Mesothelial cell of epicardium (in vitro differentiated cells): Measurements from ENCODE around the gene PRKAA1. TPM values are rescaled to one million over a fixed set of nuclear protein-coding genes. Genes with fewer than 3 reads are reported as not detected.

ENCODE experiments used
- DNase-seq, 2 experiments: peaks; one replicate each; pipeline ENCODE4 v3.0.0; 2021; ENCODE audit warnings: low spot score in 2 of 2; ENCODE audit not compliant: unreplicated experiment in 2 of 2
- H3K27ac Mint-ChIP-seq: 2 replicates; pipeline ENCODE4 v1.8.0; 2021; ENCODE audit warnings: mixed read lengths
- H3K27me3 Mint-ChIP-seq: 2 replicates; pipeline ENCODE4 v1.8.0; 2021; ENCODE audit warnings: low read depth, mixed read lengths
- H3K36me3 Mint-ChIP-seq: 2 replicates; pipeline ENCODE4 v1.8.0; 2021; ENCODE audit warnings: mixed read lengths
- H3K4me1 Mint-ChIP-seq: 2 replicates; pipeline ENCODE4 v1.8.0; 2021; ENCODE audit warnings: mixed read lengths
- H3K4me3 Mint-ChIP-seq: 2 replicates; pipeline ENCODE4 v1.8.0; 2021; ENCODE audit warnings: mild to moderate bottlenecking, moderate library complexity, mixed read lengths
- H3K9me3 Mint-ChIP-seq: 2 replicates; pipeline ENCODE4 v1.8.0; 2021; ENCODE audit warnings: mixed read lengths
- total RNA-seq: library from RNA; stranded (reverse); gene quantifications from 3 replicates; pipeline ENCODE4 v1.2.1, GENCODE V29; 2021
- TF ChIP-seq, protein P1 (sequence below): fragments of 200-600 bp; sonication (generic); IDR thresholded peaks from one replicate; pipeline ENCODE4 v1.5.0; 2021; ENCODE audit warnings: antibody characterized with exemption; ENCODE audit not compliant: unreplicated experiment

Gene PRKAA1
- total RNA-seq, 1 donor from 2014 or later: 60.4 TPM

DNA sequence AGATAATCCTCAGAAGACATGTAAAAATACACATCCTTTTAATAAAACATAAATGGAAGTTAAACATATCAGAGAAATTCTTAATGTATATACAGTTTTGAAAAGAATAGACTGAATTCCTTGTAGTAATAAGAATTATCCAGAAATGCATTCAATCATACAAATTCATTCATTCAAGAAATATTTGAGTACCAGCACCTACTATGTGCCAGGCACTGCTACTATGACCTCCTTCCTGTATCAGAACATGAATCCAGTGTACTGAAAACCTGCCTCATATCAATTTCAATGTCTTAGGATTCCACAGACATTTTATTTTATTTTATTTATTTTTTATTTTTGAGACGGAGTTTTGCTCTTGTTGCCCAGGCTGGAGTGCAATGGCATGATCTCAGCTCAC, 13.3 kb downstream of the PRKAA1 start:
- no peak overlapping the region for H3K27ac Mint-ChIP-seq
- no peaks in the 10 kb centered on the region for H3K27me3 Mint-ChIP-seq
- DNase-seq: no peak
- peaks cover 13% of the 10 kb centered on the region for H3K9me3 Mint-ChIP-seq
- TF ChIP-seq, protein P1, sequence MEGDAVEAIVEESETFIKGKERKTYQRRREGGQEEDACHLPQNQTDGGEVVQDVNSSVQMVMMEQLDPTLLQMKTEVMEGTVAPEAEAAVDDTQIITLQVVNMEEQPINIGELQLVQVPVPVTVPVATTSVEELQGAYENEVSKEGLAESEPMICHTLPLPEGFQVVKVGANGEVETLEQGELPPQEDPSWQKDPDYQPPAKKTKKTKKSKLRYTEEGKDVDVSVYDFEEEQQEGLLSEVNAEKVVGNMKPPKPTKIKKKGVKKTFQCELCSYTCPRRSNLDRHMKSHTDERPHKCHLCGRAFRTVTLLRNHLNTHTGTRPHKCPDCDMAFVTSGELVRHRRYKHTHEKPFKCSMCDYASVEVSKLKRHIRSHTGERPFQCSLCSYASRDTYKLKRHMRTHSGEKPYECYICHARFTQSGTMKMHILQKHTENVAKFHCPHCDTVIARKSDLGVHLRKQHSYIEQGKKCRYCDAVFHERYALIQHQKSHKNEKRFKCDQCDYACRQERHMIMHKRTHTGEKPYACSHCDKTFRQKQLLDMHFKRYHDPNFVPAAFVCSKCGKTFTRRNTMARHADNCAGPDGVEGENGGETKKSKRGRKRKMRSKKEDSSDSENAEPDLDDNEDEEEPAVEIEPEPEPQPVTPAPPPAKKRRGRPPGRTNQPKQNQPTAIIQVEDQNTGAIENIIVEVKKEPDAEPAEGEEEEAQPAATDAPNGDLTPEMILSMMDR: no peak
- H3K36me3 Mint-ChIP-seq: peaks cover 19% of the 10 kb centered on the region
- no peak overlapping the region for H3K4me3 Mint-ChIP-seq
- peaks cover 10% of the 10 kb centered on the region for H3K4me1 Mint-ChIP-seq

DNA sequence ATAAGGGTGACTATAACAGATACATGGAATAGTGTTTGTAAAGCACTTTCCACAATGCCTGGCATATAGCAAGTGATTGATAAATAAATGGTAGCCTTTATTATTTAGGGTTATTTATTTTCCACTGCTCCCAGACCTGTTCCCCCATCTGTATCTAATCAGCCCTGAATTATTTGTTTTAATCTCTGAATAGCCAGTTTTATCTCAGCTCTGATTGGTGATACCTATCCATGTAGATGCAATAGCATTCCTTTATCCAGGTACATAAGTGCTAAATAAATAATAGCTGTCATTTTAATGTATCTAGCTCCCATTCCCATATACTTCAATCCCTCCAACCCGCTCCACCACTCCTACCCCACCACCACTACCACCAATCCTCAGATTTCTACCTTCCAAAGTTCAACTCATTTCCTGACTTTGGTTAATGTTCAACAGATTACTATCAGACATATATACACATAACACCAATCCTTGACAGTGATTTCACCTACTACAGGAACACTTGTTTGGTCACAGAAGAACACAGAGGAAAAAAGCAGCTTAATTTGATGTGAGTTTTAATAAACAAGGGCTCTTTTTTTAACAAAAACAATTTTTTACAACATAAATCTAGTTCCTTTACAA, 14.0 kb downstream of the PRKAA1 start:
- TF ChIP-seq, protein P1: no peak
- Mint-ChIP-seq H3K36me3 (peaks cover 19% of the 10 kb centered on the region), H3K9me3 (peaks cover 13% of the 10 kb centered on the region), H3K27me3 (no peaks in the 10 kb centered on the region), H3K4me3 (no peak overlapping the region), H3K4me1 (peaks cover 13% of the 10 kb centered on the region), H3K27ac (no peak overlapping the region)
- DNase-seq: no peak

DNA sequence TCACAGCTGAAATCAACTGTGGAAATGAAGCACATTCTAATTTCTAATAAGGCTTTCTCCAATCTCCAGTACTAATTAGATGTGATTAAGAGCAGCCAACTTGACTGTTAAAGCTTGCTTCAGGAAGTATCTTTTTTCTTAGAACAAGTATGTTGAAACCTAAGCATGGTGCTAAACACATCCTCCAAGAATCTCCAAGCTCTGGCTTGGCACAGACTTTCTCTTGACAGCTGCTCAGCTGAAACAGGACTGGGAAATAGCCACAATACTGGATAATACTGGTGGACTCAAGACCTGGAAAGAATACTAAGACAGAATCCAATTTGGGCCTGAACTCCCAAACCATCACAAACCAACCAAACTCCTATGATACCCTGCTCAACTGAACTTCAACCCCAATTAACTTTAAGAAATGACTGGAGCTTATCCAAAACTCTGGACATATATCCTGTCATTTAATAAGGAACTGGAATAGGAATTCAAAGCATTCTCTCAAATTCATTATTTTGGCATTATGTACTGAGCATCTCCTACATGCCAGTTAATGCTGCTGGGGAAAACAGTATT, 16.2 kb downstream of the PRKAA1 start:
- Mint-ChIP-seq H3K27ac (peak overlapping the region; percentile 34), H3K27me3 (no peaks in the 10 kb centered on the region)
- DNase-seq: no peak

DNA sequence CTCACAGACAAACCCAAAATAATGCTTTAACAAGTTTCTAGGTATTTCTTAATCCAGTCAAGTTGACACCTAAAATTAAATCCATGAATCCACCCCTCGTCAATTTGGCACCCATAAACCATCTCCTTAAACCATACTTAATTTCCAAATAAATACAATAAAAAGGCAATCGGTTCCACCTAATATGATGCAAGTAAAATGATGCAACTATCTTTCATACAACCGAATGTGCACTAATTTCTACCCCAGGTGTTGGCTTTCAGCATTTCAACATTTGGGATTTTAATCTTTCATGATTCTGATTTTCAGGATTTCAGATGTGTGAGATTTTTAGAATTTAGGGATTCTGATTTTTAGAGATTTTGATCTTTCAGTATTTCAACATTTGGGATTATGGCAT, 17.3 kb downstream of the PRKAA1 start:
- H3K27ac Mint-ChIP-seq: no peak overlapping the region
- H3K9me3 Mint-ChIP-seq: no peaks in the 10 kb centered on the region
- no peak for DNase-seq

More for the DNA sequence above, 16.2 kb downstream of the PRKAA1 start:
- TF ChIP-seq, protein P1: no peak
- H3K9me3 Mint-ChIP-seq: no peaks in the 10 kb centered on the region
- H3K36me3 Mint-ChIP-seq: peaks cover 8% of the 10 kb centered on the region
- no peak overlapping the region for H3K4me3 Mint-ChIP-seq
- peaks cover 13% of the 10 kb centered on the region for H3K4me1 Mint-ChIP-seq

DNA sequence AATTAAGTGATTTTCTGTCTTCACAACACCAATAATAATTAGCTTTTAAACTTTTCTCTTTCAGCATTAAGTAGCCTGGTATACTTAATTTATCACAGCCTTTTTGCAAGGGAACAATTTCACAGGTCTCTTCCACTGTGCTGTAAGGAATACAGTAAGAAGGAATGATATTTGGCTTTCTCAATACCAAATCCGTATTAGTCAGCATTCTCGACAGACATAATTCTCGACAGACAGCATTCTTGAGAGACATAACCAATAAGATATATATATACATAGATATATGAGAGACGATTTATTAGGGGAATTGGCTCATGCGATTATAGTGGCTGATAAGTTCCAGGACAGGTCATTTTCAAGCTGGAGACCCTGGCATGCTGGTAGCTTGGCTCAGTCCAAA, 18.0 kb downstream of the PRKAA1 start:
- H3K36me3 Mint-ChIP-seq: peaks cover 7% of the 10 kb centered on the region
- H3K4me1 Mint-ChIP-seq: peaks cover 29% of the 10 kb centered on the region
- no peak overlapping the region for H3K27ac Mint-ChIP-seq
- TF ChIP-seq, protein P1: no peak
- no peaks in the 10 kb centered on the region for H3K9me3 Mint-ChIP-seq
- no peaks in the 10 kb centered on the region for H3K27me3 Mint-ChIP-seq
- no peak for DNase-seq
- no peak overlapping the region for H3K4me3 Mint-ChIP-seq

More for the DNA sequence above, 17.3 kb downstream of the PRKAA1 start:
- H3K36me3 Mint-ChIP-seq: peaks cover 9% of the 10 kb centered on the region
- H3K27me3 Mint-ChIP-seq: no peaks in the 10 kb centered on the region
- TF ChIP-seq, protein P1: no peak
- no peak overlapping the region for H3K4me3 Mint-ChIP-seq
- peaks cover 22% of the 10 kb centered on the region for H3K4me1 Mint-ChIP-seq
